Retinal pigment epithelial cell (primary cell): Measurements from ENCODE around the gene TRAPPC13.

Experiments
- DNase-seq: peaks from one replicate; pipeline ENCODE4 v3.0.0-alpha.2; 2010; ENCODE audit warnings: low read depth
- H3K4me3 ChIP-seq: 2 replicates; pipeline ENCODE4 v1.5.1; 2011; ENCODE audit warnings: mild to moderate bottlenecking, low read length, control low read depth, moderate library complexity
- CTCF ChIP-seq: conservative IDR thresholded peaks from 2 replicates; pipeline ENCODE4 v1.5.1; 2011; ENCODE audit warnings: low read depth, low read length, control low read depth, inconsistent platforms

Gene TRAPPC13

GRCh38 chr5:65707663-65708062 is 82.8 kb downstream of the TRAPPC13 start:
- H3K4me3 ChIP-seq = no peak overlapping the region
- no peak for DNase-seq
- no peak for TF ChIP-seq CTCF

- DNase-seq = no peak
- TF ChIP-seq CTCF = no peak
- H3K4me3 ChIP-seq = no peak overlapping the region
These were observed 83.3 kb downstream of the TRAPPC13 start for GRCh38 chr5:65708145-65708544.
